T-helper 1 cell treated with Interleukin-12 subunit alpha and Interleukin-12 subunit beta and Interleukin-4 antibody, amounts not matched to agents 30 ng/mL and 1 ng/mL, for 36 hours (primary cell): ENCODE measurements around the gene MED13. TPM values are rescaled to one million over a fixed set of nuclear protein-coding genes. Genes with fewer than 3 reads are reported as not detected.
"Not testable (repeated sequence)": the region's sequence is repeated elsewhere in the genome, so short reads cannot be mapped to it uniquely, and the experiment has no call there.

ENCODE experiments used
- intact Hi-C: fragments of 100-400 bp; cut with micrococcal nuclease; formaldehyde crosslinking; loops from one replicate; pipeline ENCODE4 v1.15.1; 2024
- total RNA-seq: library from RNA; stranded (reverse); gene quantifications from 2 replicates; pipeline ENCODE4 v1.2.3, GENCODE V29; 2022

Gene MED13
- total RNA-seq, 1 donor from 2014 or later = 70.7 TPM

GRCh38 chr17:61927208-61928100 is 137.6 kb downstream of the MED13 start, which contains the start of gene INTS2:
INTS2 (minus strand) TSS chr17:61927982; CDS start chr17:61926644, 1,338 bp downstream.
- intact Hi-C loops = loop anchor here (1.0 to 10.0 kb wide), 7 partner anchors 23 to 1251 kb away; partner anchors contain the start of genes BCAS3, BRIP1 and METTL2A

- intact Hi-C loops = loop anchor here (1.0 to 10.0 kb wide), 5 partner anchors 23 to 1250 kb away; partner anchors contain the start of genes BCAS3 and METTL2A
Measured at GRCh38 chr17:61926826-61927207, 138.3 kb downstream of the MED13 start.

GRCh38 chr17:61915162-61915561 is 149.9 kb downstream of the MED13 start:
- intact Hi-C loops = not testable (repeated sequence)

- intact Hi-C loops = no loop called here
Measured at GRCh38 chr17:61908292-61909037, 156.6 kb downstream of the MED13 start.

GRCh38 chr17:61907361-61907760 is 157.7 kb downstream of the MED13 start:
- intact Hi-C loops = no loop called here

- intact Hi-C loops = loop anchor here (1.0 to 5.0 kb wide), 2 partner anchors 23 to 42 kb away; partner anchors contain the start of genes BRIP1 and INTS2
Measured at GRCh38 chr17:61904094-61904710, 160.9 kb downstream of the MED13 start.

- intact Hi-C loops = loop anchor here (5.0 kb wide), 1 partner anchor 41 kb away; the partner anchor contains the start of gene BRIP1
Measured at GRCh38 chr17:61903251-61903650, 161.8 kb downstream of the MED13 start.

DNA sequence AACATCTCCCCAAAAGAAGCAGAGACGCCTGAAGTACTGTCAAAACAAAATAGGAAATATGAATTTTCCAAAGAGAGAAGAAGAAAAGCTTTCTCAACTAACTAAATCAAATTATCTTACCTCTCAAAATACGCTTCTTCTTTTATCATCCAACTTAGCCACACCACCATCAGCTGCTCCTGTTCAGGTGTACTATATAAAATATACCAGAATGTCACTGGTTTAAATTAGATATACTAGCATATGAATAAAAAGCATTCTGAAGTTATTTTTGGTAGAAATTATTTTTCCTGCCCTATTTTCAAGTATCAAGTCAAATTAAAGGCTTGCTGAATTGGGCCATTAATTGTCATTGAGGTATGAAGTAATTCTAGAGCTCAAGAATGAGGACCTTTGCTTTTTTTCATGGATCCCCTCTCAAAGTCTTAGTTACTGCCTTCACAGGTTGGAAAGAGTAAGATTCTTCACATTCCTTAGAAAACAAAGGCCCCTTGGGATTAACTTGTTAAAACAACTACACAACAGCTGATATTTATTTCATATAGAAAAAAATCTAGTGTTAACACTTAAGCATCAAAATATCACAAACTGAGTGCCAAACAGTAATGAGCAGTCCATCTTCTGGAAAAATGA is 167.4 kb downstream of the MED13 start:
- intact Hi-C loops = no loop called here

DNA sequence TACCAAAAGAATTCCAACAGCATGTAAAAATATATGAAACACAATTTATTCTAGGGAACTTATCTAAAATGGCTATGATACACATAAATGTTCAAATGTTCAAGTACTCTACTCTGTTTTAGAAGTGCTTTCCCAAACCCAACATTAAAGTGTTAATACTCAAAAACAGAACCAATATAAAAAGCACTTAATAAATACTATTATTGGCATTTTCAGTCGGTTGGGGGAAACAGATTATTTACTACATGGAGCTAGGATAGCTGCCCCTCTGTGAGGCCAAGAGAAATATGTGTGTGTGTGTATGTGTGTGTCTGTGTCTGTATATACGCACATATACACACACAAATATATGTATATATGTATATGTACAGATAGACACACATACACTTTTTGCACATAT is 169.7 kb downstream of the MED13 start:
- intact Hi-C loops = no loop called here

- intact Hi-C loops = not testable (repeated sequence)
Measured at GRCh38 chr17:61894310-61894709, 170.8 kb downstream of the MED13 start.

Other genes starting within 250 kb of the MED13 start
- 15.5 and 18.1 TPM in 2 replicates for gene BRIP1, start 201.8 kb downstream of the MED13 start, total RNA-seq
- 20.6 and 21.5 TPM in 2 replicates for gene INTS2, start 137.3 kb downstream of the MED13 start, total RNA-seq